Right atrium auricular region (tissue), 2 donors: ENCODE data around the gene INPP4B. TPM values are rescaled to one million over a fixed set of nuclear protein-coding genes. Genes with fewer than 3 reads are reported as not detected.

ENCODE experiments used
- DNase-seq: peaks from one replicate; pipeline ENCODE4 v3.0.0-alpha.2; 2019; ENCODE audit warnings: low spot score
- H3K27ac ChIP-seq, 2 donors: fragments of 200-600 bp; sonication (generic); 1 replicate in 1 of 2; 2 replicates in 1 of 2; pipeline ENCODE4 v1.5.1; 2016 to 2019
- H3K27me3 ChIP-seq, 2 donors: fragments of 200-600 bp; sonication (generic); one replicate each; pipeline versions ENCODE4 v1.5.1 to v1.6.0; 2017 to 2019
- H3K36me3 ChIP-seq: fragments of 200-600 bp; sonication (generic); one replicate; pipeline ENCODE4 v1.5.1; 2016
- H3K4me1 ChIP-seq, 2 donors: fragments of 200-600 bp; sonication (generic); one replicate each; pipeline versions ENCODE4 v1.5.1 to v1.6.0; 2017 to 2019
- H3K4me3 ChIP-seq, 2 donors: fragments of 200-600 bp; sonication (generic); 1 replicate in 1 of 2; 2 replicates in 1 of 2; pipeline ENCODE4 v1.5.1; 2017 to 2019; ENCODE audit warnings: mild to moderate bottlenecking in 1 of 2, moderate library complexity in 1 of 2
- H3K9me3 ChIP-seq, 2 donors: fragments of 200-600 bp; sonication (generic); one replicate each; pipeline ENCODE4 v1.5.1; 2019
- total RNA-seq, 2 donors: library from RNA; depleted of rRNA; stranded (reverse); fragments of >200 nt; gene quantifications; one replicate each; pipeline ENCODE4 v1.1.0, GENCODE V29; 2016
- TF ChIP-seq, protein P1 (sequence below), 2 donors: fragments of 200-600 bp; sonication (generic); IDR thresholded peaks; one replicate each; pipeline ENCODE4 v1.5.1; 2019; ENCODE audit warnings: antibody characterized with exemption in 2 of 2

Gene INPP4B
- total RNA-seq, 2 donors from 2014 or later, result 14.8 to 15.3 TPM

DNA sequence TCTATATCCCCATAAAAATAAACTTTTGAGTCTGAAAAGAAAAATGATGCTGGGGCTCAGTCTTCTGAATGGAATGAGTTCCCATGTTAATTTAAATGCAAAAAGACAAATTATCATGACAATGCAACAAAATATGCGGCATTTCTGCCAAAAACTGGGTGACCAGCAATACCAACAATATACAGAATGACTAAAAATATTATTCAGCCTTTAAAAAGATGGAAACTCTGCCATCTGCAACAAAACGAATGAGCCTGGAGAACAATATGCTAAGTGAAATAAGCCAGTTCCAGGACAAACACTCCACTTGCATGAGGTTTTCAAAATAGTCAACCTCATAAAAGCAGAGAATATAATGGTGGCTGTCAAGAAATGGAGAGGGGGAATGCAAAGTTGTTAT lies 651.2 kb downstream of the INPP4B start:
- Histone ChIP-seq H3K4me1 (no peaks in the 10 kb centered on the region), H3K27ac (no peak overlapping the region), H3K9me3 (no peaks in the 10 kb centered on the region), H3K4me3 (no peak overlapping the region), H3K27me3 (no peaks in the 10 kb centered on the region), H3K36me3 (no peaks in the 10 kb centered on the region)
- TF ChIP-seq, protein P1, sequence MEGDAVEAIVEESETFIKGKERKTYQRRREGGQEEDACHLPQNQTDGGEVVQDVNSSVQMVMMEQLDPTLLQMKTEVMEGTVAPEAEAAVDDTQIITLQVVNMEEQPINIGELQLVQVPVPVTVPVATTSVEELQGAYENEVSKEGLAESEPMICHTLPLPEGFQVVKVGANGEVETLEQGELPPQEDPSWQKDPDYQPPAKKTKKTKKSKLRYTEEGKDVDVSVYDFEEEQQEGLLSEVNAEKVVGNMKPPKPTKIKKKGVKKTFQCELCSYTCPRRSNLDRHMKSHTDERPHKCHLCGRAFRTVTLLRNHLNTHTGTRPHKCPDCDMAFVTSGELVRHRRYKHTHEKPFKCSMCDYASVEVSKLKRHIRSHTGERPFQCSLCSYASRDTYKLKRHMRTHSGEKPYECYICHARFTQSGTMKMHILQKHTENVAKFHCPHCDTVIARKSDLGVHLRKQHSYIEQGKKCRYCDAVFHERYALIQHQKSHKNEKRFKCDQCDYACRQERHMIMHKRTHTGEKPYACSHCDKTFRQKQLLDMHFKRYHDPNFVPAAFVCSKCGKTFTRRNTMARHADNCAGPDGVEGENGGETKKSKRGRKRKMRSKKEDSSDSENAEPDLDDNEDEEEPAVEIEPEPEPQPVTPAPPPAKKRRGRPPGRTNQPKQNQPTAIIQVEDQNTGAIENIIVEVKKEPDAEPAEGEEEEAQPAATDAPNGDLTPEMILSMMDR (IDR thresholded peaks at IDR 0.05), result no peak
- DNase-seq, result no peak

DNA sequence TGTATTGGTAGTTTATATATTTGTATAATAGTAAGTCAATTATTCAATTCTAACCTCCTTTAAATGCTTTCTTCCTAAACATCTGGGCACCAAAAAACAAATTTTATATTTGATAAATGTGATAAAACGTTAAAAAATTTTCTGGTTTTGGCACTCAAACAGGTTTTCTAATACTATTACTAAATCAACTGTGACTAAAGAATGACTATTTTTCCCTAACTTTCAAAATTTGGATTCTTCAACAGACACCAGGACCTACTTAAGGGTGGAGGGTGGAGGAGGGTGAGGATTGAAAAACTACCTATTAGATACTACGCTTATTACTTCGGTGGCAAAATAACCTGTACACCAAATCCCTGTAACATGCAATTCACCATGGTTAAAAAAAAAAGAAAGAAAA lies 654.2 kb downstream of the INPP4B start:
- Histone ChIP-seq H3K9me3 (no peaks in the 10 kb centered on the region), H3K36me3 (no peaks in the 10 kb centered on the region), H3K4me1 (no peaks in the 10 kb centered on the region), H3K27me3 (no peaks in the 10 kb centered on the region), H3K4me3 (no peak overlapping the region), H3K27ac (no peak overlapping the region)
- TF ChIP-seq, protein P1 (IDR thresholded peaks at IDR 0.05), result no peak
- DNase-seq, result no peak

DNA sequence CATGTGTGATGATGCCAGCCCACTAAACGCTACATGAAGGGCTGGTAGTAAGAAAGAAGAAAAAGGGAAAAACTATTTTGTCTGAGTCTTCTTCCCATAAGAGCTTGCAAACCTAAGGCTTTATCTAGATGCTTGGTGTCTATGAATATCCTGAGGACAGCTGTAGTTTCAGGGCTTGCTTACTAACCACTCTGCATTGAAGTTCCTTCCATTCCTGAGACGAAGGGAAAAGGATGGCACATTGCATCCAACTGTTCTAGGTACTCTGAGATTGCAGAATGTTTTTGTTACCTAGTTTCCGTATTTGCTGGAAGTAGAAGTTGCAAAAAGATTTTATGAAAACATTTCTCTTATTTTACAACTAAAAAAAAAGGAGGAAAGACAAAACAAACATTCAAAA lies 665.1 kb downstream of the INPP4B start:
- no peak overlapping the region for H3K27ac ChIP-seq

DNA sequence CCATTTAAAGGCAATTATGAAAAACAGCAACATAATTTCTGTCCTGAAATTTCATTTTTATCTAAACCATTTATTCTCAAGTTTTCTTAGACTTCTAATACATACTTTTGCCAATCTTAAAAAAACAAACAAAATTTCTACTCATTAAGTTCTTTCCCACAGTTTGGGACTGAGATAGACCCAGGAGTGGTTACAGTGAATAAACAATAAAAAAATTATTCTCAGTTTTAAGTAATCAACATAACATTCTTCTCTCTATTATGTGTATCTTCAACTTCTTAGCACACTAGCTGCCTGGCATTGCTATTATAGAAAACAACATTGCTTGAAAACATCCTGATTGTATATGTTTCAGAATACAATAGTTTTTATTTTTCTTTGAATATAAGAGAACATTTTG lies 676.9 kb downstream of the INPP4B start:
- Histone ChIP-seq H3K36me3 (peaks cover 7% of the 10 kb centered on the region), H3K27ac (no peak overlapping the region), H3K4me3 (no peak overlapping the region), H3K27me3 (no peaks in the 10 kb centered on the region), H3K9me3 (no peaks in the 10 kb centered on the region), H3K4me1 (no peaks in the 10 kb centered on the region)
- TF ChIP-seq, protein P1 (IDR thresholded peaks at IDR 0.05), result no peak
- DNase-seq, result no peak

More for the DNA sequence above, 665.1 kb downstream of the INPP4B start:
- TF ChIP-seq, protein P1 (IDR thresholded peaks at IDR 0.05), result no peak
- H3K4me1 ChIP-seq, result no peaks in the 10 kb centered on the region
- H3K4me3 ChIP-seq, result no peak overlapping the region
- no peaks in the 10 kb centered on the region for H3K36me3 ChIP-seq
- no peaks in the 10 kb centered on the region for H3K9me3 ChIP-seq
- no peaks in the 10 kb centered on the region for H3K27me3 ChIP-seq
- no peak for DNase-seq

DNA sequence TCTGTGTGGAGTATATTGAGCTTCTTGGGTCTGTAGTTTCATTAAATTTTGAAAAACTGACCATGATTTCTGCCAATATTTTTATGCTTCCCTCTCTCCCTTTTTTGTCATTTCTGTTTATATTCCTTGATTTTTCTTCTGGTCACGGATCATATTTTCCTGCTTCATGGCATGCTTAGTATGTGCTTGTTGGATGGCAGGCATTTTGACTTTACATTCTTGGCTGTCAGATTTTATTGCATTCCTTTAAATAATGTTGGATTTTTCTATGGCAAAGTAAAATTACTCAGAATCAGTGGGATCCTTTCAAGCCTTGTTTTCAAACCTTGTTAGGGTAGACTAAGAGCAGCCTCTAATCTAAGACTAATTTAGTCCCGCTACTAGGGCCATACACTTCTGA lies 677.9 kb downstream of the INPP4B start:
- Histone ChIP-seq H3K4me3 (no peak overlapping the region), H3K4me1 (no peaks in the 10 kb centered on the region), H3K36me3 (peaks cover 3% of the 10 kb centered on the region), H3K27me3 (no peaks in the 10 kb centered on the region), H3K27ac (no peak overlapping the region), H3K9me3 (no peaks in the 10 kb centered on the region)
- TF ChIP-seq, protein P1 (IDR thresholded peaks at IDR 0.05), result no peak
- DNase-seq, result no peak

DNA sequence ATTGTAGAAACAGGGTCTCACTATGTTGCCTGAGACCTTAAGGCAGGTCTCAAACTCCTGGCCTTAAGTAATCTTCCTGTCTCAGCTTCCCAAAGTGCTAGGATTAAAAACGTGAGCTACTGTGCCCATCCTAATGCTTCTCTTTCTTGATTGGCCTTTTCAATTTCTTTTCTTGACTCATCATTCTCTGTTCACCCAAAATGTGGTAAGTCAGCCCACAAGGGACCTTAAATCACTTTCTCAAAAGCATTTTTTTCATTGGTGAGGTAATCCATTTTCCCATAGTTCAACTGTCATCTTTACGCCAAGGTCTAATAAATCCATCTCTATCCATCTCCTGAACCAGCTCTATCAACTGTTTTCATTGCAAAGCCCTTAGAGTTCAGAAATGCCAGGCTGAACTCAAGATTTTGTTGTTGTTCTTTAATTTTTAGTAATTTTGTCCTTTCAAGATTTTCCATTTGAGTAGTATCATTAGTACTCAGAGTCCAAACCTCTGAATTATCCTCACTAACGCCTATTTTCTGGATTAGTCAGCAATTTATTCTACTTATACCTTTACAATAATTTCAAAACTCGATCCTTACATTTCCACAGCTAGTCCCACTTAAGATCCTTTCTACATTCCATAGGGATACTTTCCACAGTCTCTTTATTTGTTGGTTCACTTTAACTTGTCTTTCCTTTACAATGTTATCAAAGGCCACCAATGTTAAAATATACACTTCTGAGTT lies 681.2 kb downstream of the INPP4B start:
- no peaks in the 10 kb centered on the region for H3K4me1 ChIP-seq
- TF ChIP-seq, protein P1 (IDR thresholded peaks at IDR 0.05), result no peak
- no peak overlapping the region for H3K27ac ChIP-seq
- H3K4me3 ChIP-seq, result no peak overlapping the region
- no peak for DNase-seq
- no peaks in the 10 kb centered on the region for H3K27me3 ChIP-seq
- no peaks in the 10 kb centered on the region for H3K9me3 ChIP-seq
- no peaks in the 10 kb centered on the region for H3K36me3 ChIP-seq
